ENCODE results near the gene S1PR4. TPM values are rescaled to one million over a fixed set of nuclear protein-coding genes. Genes with fewer than 3 reads are reported as not detected.

S1PR4 gene
- total RNA-seq, 1 donor from 2014 or later, result not detected

DNA sequence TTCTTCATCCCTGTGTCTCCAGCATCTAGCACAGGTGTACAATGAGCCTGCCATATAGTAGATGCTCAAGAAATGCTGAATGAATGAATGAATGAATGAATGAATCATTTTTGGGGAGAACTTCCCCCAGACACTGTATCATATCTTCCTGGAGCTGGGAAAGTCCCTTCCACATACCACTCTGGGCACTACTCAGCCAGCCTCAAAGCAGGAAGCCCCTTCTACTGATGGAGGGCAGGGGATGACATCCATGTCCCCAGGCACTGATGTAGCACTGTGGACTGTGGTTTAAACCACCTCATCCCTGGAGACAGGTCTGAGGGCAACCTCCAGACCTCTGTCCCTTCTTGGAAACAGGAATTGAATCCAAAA lies 37.9 kb upstream of the S1PR4 start:
- DNase-seq (ENCODE audit: low spot score), result no peak
- H3K4me3 Mint-ChIP-seq (ENCODE audit: unreplicated experiment), result no peak overlapping the region
- no peaks in the 10 kb centered on the region for H3K9me3 Mint-ChIP-seq (ENCODE audit: unreplicated experiment)
- no peaks in the 10 kb centered on the region for H3K27me3 Mint-ChIP-seq (ENCODE audit: unreplicated experiment)
- TF ChIP-seq, protein P1, sequence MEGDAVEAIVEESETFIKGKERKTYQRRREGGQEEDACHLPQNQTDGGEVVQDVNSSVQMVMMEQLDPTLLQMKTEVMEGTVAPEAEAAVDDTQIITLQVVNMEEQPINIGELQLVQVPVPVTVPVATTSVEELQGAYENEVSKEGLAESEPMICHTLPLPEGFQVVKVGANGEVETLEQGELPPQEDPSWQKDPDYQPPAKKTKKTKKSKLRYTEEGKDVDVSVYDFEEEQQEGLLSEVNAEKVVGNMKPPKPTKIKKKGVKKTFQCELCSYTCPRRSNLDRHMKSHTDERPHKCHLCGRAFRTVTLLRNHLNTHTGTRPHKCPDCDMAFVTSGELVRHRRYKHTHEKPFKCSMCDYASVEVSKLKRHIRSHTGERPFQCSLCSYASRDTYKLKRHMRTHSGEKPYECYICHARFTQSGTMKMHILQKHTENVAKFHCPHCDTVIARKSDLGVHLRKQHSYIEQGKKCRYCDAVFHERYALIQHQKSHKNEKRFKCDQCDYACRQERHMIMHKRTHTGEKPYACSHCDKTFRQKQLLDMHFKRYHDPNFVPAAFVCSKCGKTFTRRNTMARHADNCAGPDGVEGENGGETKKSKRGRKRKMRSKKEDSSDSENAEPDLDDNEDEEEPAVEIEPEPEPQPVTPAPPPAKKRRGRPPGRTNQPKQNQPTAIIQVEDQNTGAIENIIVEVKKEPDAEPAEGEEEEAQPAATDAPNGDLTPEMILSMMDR (IDR thresholded peaks at IDR 0.05; ENCODE audit: unreplicated experiment), result no peak
- H3K27ac Mint-ChIP-seq (ENCODE audit: unreplicated experiment), result no peak overlapping the region
- no peaks in the 10 kb centered on the region for H3K36me3 Mint-ChIP-seq (ENCODE audit: low read depth, unreplicated experiment)
- peaks cover 18% of the 10 kb centered on the region for H3K4me1 Mint-ChIP-seq (ENCODE audit: unreplicated experiment)

DNA sequence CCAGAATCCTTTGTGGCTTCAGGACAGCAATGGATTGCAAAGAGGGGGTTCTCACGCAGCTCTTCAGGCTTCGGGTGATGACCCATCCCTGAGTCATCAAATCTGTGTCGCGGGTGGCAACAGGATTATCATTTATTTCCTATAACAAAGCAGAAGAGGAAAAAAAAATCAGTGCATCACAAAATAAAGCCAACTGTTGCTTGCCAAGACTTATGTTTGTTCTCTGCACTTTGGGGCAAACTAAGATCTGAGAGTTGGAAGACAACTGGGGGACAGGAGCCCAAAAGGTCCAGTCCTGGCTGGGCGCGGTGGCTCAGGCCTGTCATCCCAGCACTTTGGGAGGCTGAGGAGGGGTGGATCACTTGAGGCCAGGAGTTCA lies 36.3 kb upstream of the S1PR4 start:
- TF ChIP-seq, protein P1 (IDR thresholded peaks at IDR 0.05; ENCODE audit: unreplicated experiment), result no peak
- Mint-ChIP-seq H3K36me3 (ENCODE audit: low read depth, unreplicated experiment) (no peaks in the 10 kb centered on the region), H3K4me3 (ENCODE audit: unreplicated experiment) (no peak overlapping the region), H3K27me3 (ENCODE audit: unreplicated experiment) (peaks cover 2% of the 10 kb centered on the region), H3K4me1 (ENCODE audit: unreplicated experiment) (peaks cover 15% of the 10 kb centered on the region), H3K9me3 (ENCODE audit: unreplicated experiment) (no peaks in the 10 kb centered on the region), H3K27ac (ENCODE audit: unreplicated experiment) (peak overlapping the region; percentile 85)
- no peak for DNase-seq (ENCODE audit: low spot score)

DNA sequence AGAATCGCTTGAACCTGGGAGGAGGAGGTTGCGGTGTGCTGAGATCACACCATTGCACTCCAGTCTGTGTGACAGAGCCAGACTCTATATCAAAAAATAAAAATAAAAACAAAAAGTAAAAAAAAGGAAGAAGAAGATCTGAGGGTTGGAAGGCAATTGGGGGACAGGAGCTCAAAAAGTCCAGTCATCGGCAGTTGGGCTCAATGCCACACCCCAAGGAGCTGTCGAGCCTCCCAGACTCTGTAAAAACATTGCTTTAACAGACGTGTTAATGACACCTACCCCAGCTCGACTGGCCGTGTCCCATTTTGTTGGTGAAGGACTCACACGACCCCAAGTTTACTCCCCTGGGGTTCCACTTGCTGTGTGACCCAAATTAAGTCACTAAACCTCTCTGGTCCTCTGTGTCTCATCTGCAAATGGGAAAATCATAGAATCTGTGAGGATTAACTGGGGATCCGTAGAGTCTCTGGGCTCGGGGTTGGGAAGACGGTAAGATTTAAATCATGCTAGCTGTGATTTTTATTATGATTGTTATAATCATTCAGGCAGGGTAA lies 35.7 kb upstream of the S1PR4 start:
- TF ChIP-seq, protein P1 (IDR thresholded peaks at IDR 0.05; ENCODE audit: unreplicated experiment), result no peak
- H3K27ac Mint-ChIP-seq (ENCODE audit: unreplicated experiment), result peak overlapping the region; percentile 85
- peaks cover 2% of the 10 kb centered on the region for H3K27me3 Mint-ChIP-seq (ENCODE audit: unreplicated experiment)
- peaks cover 15% of the 10 kb centered on the region for H3K4me1 Mint-ChIP-seq (ENCODE audit: unreplicated experiment)
- no peaks in the 10 kb centered on the region for H3K9me3 Mint-ChIP-seq (ENCODE audit: unreplicated experiment)
- H3K36me3 Mint-ChIP-seq (ENCODE audit: low read depth, unreplicated experiment), result no peaks in the 10 kb centered on the region
- no peak overlapping the region for H3K4me3 Mint-ChIP-seq (ENCODE audit: unreplicated experiment)
- no peak for DNase-seq (ENCODE audit: low spot score)

DNA sequence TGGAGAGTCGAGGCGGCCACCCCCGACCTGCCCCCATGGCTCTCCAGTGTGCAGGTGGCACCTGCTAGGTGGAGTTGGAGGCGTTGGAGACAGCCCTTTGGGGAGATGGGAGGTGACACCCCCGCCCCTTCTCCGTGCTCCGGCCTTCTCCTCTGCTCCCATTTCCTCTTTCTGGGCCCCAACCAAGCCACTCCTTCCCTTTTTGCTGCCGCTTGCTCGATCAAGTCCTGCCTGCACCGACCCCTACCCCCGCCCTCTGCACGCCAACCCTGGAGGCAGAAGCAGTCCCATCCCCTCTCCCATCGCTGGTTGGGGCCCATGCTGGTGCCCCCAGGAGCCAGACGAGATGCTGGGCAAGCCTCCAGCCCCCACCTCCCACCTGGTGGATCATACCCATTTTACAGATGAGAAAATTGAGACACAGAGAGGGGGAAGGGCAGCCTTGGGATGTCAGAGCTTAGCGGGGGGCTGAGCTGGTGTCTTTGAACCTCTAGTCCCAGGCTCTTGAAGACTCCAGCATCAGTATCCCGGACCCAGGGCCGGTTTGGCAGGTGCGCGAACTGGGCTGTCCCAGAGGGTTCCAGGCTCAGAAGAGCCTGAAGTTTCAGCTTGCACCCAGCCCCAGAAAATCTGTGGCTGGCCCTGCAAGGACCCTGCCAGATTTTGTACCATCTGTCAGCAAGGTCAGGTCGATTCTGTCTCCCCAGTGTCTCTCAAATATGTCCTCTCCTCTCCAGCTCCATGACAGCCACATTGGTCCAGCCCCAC lies 32.5 kb upstream of the S1PR4 start:
- Mint-ChIP-seq H3K36me3 (ENCODE audit: low read depth, unreplicated experiment) (peaks cover 6% of the 10 kb centered on the region), H3K27me3 (ENCODE audit: unreplicated experiment) (peaks cover 6% of the 10 kb centered on the region), H3K9me3 (ENCODE audit: unreplicated experiment) (no peaks in the 10 kb centered on the region), H3K4me1 (ENCODE audit: unreplicated experiment) (peaks cover 18% of the 10 kb centered on the region), H3K27ac (ENCODE audit: unreplicated experiment) (no peak overlapping the region), H3K4me3 (ENCODE audit: unreplicated experiment) (no peak overlapping the region)
- TF ChIP-seq, protein P1 (IDR thresholded peaks at IDR 0.05; ENCODE audit: unreplicated experiment), result no peak
- no peak for DNase-seq (ENCODE audit: low spot score)

DNA sequence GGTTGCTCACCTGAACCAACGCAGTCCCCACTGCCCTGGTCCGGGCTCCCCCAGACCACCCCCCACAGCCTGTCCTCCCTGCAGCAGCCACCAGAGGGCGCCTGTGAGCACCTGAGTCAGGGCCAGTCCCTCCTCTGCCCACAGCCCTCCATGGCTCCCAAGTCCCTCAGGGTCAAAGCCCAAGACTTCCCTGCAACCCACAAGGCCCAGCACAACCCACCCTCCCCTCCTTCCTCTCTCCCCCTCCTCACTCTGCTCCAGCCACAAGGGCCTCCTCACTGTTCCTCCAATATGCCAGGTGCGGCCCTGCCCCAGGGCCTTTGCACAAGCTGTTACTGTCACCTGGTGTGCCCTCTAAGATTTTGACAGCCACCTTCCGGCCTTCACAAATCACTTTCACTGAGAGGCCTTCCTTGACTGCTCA lies 31.9 kb upstream of the S1PR4 start:
- H3K27me3 Mint-ChIP-seq (ENCODE audit: unreplicated experiment), result peaks cover 6% of the 10 kb centered on the region
- no peaks in the 10 kb centered on the region for H3K9me3 Mint-ChIP-seq (ENCODE audit: unreplicated experiment)
- H3K36me3 Mint-ChIP-seq (ENCODE audit: low read depth, unreplicated experiment), result peaks cover 6% of the 10 kb centered on the region
- TF ChIP-seq, protein P1 (IDR thresholded peaks at IDR 0.05; ENCODE audit: unreplicated experiment), result peak; percentile 87
- peak; percentile 61 for DNase-seq (ENCODE audit: low spot score)
- H3K4me3 Mint-ChIP-seq (ENCODE audit: unreplicated experiment), result no peak overlapping the region
- H3K4me1 Mint-ChIP-seq (ENCODE audit: unreplicated experiment), result peaks cover 18% of the 10 kb centered on the region
- no peak overlapping the region for H3K27ac Mint-ChIP-seq (ENCODE audit: unreplicated experiment)

Data from endothelial cell (in vitro differentiated cells).